ENCODE measurements around the gene ARFRP1. TPM values are rescaled to one million over a fixed set of nuclear protein-coding genes. Genes with fewer than 3 reads are reported as not detected.

ARFRP1 gene
- total and polyA plus RNA-seq, 12 donors: 18.8 to 75.9 (median 42.2) TPM

DNA sequence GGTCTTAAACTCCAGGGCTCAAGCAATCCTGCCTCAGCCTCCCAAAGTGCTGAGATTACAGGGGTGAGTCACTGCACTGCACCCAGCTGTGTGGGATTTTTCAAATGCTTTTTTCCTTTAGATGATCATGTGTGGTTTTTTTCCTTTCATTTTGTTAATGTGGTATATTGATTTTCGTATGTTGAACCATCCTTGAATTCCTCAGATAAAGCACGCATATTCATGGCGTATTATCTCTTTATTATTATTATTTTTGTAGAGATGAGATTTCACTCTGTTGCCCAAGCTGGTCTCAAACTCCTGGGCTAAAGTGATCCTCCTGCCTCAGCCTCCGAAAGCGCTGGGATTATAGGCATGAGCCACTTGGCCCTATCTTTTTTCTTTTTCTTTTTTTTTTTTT is 7.1 kb upstream of the ARFRP1 start:
- no peak for TF ChIP-seq POLR2A (IDR thresholded peaks at IDR 0.05)
- TF ChIP-seq, protein P1, sequence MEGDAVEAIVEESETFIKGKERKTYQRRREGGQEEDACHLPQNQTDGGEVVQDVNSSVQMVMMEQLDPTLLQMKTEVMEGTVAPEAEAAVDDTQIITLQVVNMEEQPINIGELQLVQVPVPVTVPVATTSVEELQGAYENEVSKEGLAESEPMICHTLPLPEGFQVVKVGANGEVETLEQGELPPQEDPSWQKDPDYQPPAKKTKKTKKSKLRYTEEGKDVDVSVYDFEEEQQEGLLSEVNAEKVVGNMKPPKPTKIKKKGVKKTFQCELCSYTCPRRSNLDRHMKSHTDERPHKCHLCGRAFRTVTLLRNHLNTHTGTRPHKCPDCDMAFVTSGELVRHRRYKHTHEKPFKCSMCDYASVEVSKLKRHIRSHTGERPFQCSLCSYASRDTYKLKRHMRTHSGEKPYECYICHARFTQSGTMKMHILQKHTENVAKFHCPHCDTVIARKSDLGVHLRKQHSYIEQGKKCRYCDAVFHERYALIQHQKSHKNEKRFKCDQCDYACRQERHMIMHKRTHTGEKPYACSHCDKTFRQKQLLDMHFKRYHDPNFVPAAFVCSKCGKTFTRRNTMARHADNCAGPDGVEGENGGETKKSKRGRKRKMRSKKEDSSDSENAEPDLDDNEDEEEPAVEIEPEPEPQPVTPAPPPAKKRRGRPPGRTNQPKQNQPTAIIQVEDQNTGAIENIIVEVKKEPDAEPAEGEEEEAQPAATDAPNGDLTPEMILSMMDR (IDR thresholded peaks at IDR 0.05): no peak
- Histone ChIP-seq H3K9me3 (replicated peaks in 1 of 3) (peaks cover 0 to 19% (median 0%) of the 10 kb centered on the region in 3 donors), H3K27me3 (no peaks in the 10 kb centered on the region), H3K27ac (no peak overlapping the region), H3K4me1 (replicated peaks in 1 of 2) (no peaks in the 10 kb centered on the region), H3K36me3 (replicated peaks in 1 of 2) (peaks cover 0 to 43% of the 10 kb centered on the region in 2 donors), H3K4me3 (no peak overlapping the region)
- no peak for DNase-seq
- intact Hi-C loops (cut with DNase I): no loop called here
- 96 to 99% (median 98%) methylated on average over 5 of the region's 5 CpGs for WGBS, 4 donors

DNA sequence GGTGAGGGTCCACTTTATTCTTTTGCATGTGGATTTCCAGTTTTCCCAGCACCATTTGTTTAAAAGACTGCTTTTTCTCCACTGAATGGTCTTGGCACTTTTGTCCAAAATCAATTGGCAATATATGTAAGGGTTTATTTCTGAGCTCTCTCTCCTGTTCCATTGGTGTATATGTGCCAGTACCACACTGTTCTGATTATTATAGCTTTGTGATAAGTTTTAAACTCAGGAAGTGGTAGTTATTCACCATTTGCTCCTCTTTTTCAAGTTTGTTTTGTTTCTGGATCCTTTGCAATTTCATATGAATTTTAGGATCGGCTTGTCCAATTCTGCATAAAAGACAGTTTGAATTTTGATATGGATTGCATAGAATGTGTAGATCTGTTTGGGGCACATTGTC is 4.4 kb upstream of the ARFRP1 start:
- 97 to 100% (median 99%) methylated on average over 1 of the region's 1 CpG for WGBS, 4 donors
- DNase-seq: no peak
- Histone ChIP-seq H3K9me3 (replicated peaks in 1 of 3) (peaks cover 0 to 9% (median 0%) of the 10 kb centered on the region in 3 donors), H3K4me1 (replicated peaks in 1 of 2) (peaks cover 11 to 12% of the 10 kb centered on the region in 2 donors), H3K27me3 (no peaks in the 10 kb centered on the region), H3K4me3 (no peak overlapping the region), H3K27ac (no peak overlapping the region), H3K36me3 (replicated peaks in 1 of 2) (peaks cover 0 to 40% of the 10 kb centered on the region in 2 donors)
- intact Hi-C loops (cut with DNase I): no loop called here
- no peak for TF ChIP-seq POLR2A (IDR thresholded peaks at IDR 0.05)
- TF ChIP-seq, protein P1 (IDR thresholded peaks at IDR 0.05): no peak

DNA sequence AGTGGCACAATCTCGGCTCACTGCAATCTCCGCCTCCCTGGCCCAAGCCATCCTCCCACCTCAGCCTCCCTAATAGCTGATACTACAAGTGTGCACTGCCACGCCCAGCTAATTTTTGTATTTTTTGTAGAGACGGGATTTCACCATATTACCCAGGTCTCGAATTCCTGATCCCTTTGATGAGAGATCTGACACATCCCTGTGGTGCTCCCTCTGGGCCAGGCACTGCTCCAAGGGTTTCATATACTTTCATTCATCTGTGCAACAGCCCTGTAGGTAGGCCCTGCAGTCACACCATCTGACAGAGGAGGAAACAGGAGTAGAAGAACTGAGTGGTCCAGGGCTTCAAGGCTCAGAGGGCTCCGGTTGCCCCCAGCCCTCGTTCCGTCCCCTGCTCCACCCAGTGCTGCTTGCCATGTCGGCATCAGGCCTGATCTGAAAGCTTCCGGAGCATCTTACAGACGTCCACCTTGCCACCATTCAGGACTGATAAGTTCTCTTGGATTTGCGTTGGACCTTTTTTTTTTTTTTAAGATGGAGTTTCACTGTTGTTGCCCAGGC is 3.4 kb upstream of the ARFRP1 start:
- H3K27ac ChIP-seq: no peak overlapping the region
- peaks cover 19 to 20% of the 10 kb centered on the region in 2 donors for H3K4me1 ChIP-seq (replicated peaks in 1 of 2)
- H3K27me3 ChIP-seq: no peaks in the 10 kb centered on the region
- DNase-seq: peak in 1 of 7 donors; percentile 48
- H3K9me3 ChIP-seq (replicated peaks in 1 of 3): peaks cover 0 to 9% (median 0%) of the 10 kb centered on the region in 3 donors
- TF ChIP-seq, protein P1 (IDR thresholded peaks at IDR 0.05): no peak
- TF ChIP-seq POLR2A (IDR thresholded peaks at IDR 0.05): no peak
- H3K4me3 ChIP-seq: no peak overlapping the region
- intact Hi-C loops (cut with DNase I): no loop called here
- 78 to 85% (median 82%) methylated on average over 11 to 12 of the region's 12 CpGs for WGBS, 4 donors
- peaks cover 0 to 41% of the 10 kb centered on the region in 2 donors for H3K36me3 ChIP-seq (replicated peaks in 1 of 2)

DNA sequence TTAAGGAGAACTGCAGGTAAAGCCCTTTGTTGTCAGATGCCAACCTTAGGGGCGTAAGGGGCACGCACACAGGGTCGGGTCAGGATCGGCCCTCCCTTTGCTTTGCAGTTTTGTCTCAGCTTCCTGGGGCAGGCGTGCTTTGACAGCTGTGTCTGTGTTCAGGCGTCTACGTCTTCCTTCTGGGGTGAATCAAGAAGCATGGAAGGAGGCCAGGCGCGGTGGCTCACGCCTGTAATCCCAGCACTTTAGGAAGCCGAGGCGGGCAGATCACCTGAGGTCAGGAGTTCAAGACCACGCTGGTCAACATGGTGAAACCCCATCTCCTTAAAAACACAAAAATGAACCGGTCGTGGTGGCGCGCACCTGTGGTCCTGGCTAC is 1.4 kb upstream of the ARFRP1 start:
- Histone ChIP-seq H3K4me3 (peak overlapping the region in 1 of 4 donors; percentile 95), H3K36me3 (replicated peaks in 1 of 2) (peaks cover 0 to 55% of the 10 kb centered on the region in 2 donors), H3K27ac (no peak overlapping the region), H3K9me3 (replicated peaks in 1 of 3) (no peaks in the 10 kb centered on the region), H3K27me3 (no peaks in the 10 kb centered on the region), H3K4me1 (replicated peaks in 1 of 2) (peaks cover 19 to 22% of the 10 kb centered on the region in 2 donors)
- WGBS, 4 donors: 88 to 91% (median 89%) methylated on average over 17 of the region's 17 CpGs
- intact Hi-C loops (cut with DNase I): loop anchor here in 1 of 2 donors (10.0 kb wide), 1 partner anchor 146 kb away; no protein-coding TSS in a partner anchor
- DNase-seq: peak in 3 of 7 donors; percentile 17 to 52 (median 20)
- no peak for TF ChIP-seq POLR2A (IDR thresholded peaks at IDR 0.05)
- TF ChIP-seq, protein P1 (IDR thresholded peaks at IDR 0.05): no peak
